Right hindlimb (tissue), 1 donor: ENCODE measurements around the gene SLC1A7.

Source experiments
- DNase-seq: peaks from one replicate; pipeline ENCODE4 v3.0.0-alpha.2; 2018

Gene SLC1A7

DNA sequence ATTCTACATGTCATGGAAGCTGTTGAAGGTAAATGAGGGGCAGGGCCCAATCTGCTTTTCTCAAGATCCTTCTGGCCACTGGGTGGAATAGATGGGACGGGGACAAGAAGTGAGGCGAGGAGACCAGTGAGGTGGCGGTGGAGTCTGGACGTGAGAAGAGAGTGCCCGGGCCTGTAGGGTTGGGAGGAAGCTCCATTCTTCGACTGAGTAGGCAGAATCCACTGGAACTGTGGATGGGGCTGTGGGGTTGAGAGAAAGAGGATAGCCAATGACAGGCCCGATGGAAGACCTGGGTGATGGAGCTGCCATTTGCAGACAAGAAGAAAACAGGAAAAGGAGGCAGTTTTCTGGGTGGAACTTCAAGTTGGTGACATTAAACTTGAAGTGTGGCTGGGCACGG lies 10.3 kb downstream of the SLC1A7 start:
- no peak for DNase-seq

- DNase-seq, result no peak
Observed at GRCh38 chr1:53131590-53131938, 10.9 kb downstream of the SLC1A7 start.

GRCh38 chr1:53130878-53131589 lies 11.4 kb downstream of the SLC1A7 start:
- no peak for DNase-seq

GRCh38 chr1:53130598-53130877 lies 11.9 kb downstream of the SLC1A7 start:
- no peak for DNase-seq

DNA sequence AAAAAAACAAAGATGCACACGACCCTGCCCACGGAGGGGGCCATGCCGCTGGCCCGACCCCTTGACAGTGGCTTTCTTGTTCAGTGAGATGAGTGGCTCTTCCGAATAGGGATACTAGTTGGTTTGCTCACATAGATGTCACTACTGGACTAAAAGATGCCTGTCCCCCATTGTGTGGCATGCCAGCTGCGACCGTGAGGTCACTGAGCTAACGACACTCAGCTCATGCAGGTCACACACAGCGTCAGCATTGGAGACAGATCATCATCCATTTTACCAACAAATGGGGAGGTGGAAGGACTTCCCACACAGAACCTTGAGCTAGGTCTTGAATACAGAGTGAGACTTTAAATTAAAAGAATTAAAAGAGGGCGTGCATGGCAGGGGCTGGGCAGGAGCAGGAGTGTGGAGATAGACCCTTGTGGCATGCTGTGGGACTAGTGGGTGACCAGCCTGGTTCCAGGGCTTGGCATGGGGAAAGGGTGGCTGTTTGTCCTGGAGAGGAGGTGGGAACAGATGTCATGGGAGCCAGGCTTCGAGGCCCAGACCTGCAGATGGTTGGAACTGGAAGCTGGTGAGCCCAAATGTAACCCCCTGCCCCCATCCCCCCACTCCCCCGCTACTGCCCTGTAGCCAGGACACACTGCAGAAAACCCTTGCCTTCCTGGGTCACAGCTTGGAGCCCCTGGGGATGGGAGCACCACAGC lies 12.4 kb downstream of the SLC1A7 start:
- no peak for DNase-seq

DNA sequence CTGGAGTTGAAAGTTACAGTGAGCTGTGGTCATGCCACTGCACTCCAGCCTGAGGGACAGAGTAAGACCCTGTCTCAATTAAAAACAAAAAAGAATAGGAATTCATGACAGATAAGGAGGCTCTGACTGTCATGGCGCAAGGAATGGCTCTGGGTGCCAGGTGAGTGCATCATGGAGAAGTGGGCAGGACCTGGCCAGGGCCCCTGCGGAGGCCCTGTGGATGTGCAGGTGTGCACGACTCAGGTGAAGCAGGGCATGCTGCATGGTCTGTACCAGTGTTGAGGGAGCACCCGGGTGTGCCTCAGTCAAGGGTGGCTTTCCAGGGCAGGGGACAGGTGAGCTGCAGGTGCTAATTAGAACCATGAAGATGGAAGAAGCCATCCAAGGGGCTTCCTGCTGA lies 14.0 kb downstream of the SLC1A7 start:
- DNase-seq, result no peak

- no peak for DNase-seq
Observed at GRCh38 chr1:53127546-53127945, 14.9 kb downstream of the SLC1A7 start.

- DNase-seq, result no peak
Observed at GRCh38 chr1:53126495-53126894, 15.9 kb downstream of the SLC1A7 start.

GRCh38 chr1:53125623-53126360 lies 16.6 kb downstream of the SLC1A7 start:
- no peak for DNase-seq

GRCh38 chr1:53125122-53125521 lies 17.3 kb downstream of the SLC1A7 start:
- DNase-seq, result no peak

DNA sequence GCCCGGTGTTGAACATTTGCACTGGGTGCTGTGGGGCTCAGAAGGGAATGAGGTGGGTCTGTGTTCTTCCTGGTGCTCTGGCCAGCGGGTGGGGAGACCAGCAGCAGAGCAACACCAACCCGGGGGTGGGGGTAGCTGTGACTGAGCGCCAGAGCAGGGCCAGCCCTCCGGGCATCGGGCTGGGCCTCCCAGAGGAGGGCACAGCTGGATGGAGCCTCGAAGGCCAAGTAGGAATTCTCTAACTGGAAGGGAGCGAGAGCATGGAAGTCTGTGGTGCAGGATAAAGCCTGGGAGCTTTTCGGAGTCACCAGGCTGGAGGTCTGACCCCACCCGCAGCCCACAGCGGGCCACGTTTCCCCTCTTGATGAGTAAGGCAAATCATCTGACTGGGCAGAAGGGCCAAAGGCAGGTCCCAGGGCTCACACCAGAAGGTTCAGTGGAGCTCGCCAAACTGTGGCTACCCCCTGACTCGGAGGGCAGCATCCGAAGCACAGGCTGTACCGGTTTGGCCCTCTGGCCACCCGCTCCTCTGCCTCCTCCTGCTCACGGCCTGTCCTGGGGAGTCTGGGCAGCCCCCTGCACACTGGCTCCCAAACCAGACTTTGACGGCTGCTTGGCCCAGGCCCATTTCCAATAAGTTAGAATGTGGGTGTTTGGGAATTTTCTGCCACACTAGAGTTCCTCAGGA lies 18.8 kb downstream of the SLC1A7 start:
- DNase-seq, result peak; percentile 45

DNA sequence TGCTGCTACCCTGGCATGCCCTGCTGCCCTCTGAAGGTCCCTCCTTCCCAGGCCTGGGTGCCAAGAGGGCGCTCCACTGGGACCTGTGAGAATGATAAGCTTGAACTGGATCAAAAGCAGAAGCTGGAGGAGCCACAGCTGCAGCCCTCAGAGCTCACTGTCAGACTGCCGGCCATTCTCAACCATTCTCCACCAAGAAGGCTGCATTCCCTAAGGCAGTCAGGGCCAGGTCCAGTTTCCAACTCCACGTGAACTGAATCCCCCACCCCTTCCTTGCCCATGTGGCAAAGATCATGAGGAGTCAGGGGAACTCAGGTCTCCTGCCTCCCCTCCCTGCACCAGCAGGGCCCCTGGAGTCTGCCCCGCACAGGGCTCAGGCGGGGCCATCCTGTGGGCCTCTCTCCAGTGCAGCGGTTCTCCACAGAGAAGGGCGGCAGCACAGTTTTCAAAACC lies 19.5 kb downstream of the SLC1A7 start:
- peak; percentile 35 for DNase-seq

GRCh38 chr1:53122201-53122885 lies 20.1 kb downstream of the SLC1A7 start:
- DNase-seq, result peak; percentile 57

GRCh38 chr1:53121319-53122172 lies 20.9 kb downstream of the SLC1A7 start:
- peak; percentile 92 for DNase-seq

GRCh38 chr1:53120659-53121058 lies 21.8 kb downstream of the SLC1A7 start:
- DNase-seq, result no peak

- no peak for DNase-seq
Observed at GRCh38 chr1:53117836-53118235, 24.6 kb downstream of the SLC1A7 start.

GRCh38 chr1:53116933-53117600 lies 25.4 kb downstream of the SLC1A7 start:
- no peak for DNase-seq

- no peak for DNase-seq
Observed at GRCh38 chr1:53116307-53116810, 26.1 kb downstream of the SLC1A7 start.

DNA sequence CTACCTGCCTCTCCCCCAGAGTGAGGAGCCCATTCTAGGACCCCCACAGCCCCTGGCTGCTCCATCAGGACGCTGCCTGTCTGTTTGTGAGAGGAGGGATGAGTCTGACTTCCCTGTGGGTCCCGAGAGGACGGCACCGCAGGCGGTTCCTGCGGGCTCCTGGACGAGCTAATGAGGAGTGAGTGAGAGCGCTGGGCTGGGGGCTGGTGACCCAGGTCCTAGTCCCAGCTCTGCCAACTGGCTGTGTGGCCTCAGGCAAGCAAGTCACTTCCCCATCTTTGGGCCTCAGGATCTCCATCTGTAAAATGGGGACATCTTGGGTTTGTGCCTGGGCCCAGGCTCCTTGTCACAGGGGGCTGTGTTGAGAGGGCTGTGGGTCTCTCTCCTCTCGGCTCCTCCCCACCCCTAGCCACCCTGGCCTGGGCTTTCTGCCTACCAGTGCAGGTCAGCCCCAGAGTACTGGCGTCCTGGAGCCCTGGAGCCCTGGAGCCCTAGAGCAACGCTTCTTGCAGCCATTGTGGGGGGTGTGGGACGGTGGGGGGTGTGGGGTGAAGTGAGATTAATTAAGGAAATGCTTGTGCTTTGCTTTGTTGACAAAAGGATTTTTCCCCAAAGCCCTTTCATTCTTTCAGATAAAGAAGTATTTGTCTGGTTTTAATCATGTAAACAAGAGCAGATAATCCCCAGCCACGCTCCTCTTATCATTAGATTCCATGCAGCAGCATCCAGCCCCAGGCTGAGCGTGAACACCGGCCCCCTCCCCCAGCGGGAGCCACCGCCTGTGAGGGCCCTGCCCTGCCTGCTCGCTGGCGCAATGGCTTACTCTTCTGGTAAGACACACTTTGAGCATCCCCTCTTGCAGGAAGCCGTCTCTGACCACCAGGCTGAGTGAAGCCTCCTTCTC lies 26.8 kb downstream of the SLC1A7 start:
- no peak for DNase-seq
